NCI-H1436 treated with DMSO at 0.1 percent for 48 hours (cell line): ENCODE results near the gene CEP72.

Experiments used
- DNase-seq: peaks from one replicate; lab custom pipeline; 2025; lab: John Stamatoyannopoulos, UW

The CEP72 gene

GRCh38 chr5:658103-658502 lies 46.0 kb downstream of the CEP72 start:
- no peak for DNase-seq

GRCh38 chr5:659496-660263 lies 47.5 kb downstream of the CEP72 start:
- no peak for DNase-seq

- no peak for DNase-seq
Measured at GRCh38 chr5:660491-661030, 48.4 kb downstream of the CEP72 start.

GRCh38 chr5:661891-662750 lies 50.0 kb downstream of the CEP72 start:
- no peak for DNase-seq

GRCh38 chr5:662751-663435 lies 50.8 kb downstream of the CEP72 start:
- no peak for DNase-seq

- DNase-seq, result no peak
Measured at GRCh38 chr5:663436-664342, 51.5 kb downstream of the CEP72 start.

GRCh38 chr5:664343-664993 lies 52.3 kb downstream of the CEP72 start:
- no peak for DNase-seq

- no peak for DNase-seq
Measured at GRCh38 chr5:664994-665360, 52.8 kb downstream of the CEP72 start.

- DNase-seq, result no peak
Measured at GRCh38 chr5:665541-665955, 53.4 kb downstream of the CEP72 start.

GRCh38 chr5:665956-666711 lies 54.0 kb downstream of the CEP72 start:
- no peak for DNase-seq

- DNase-seq, result no peak
Measured at GRCh38 chr5:666816-667498, 54.8 kb downstream of the CEP72 start.

- DNase-seq, result no peak
Measured at GRCh38 chr5:668283-668995, 56.3 kb downstream of the CEP72 start.

- no peak for DNase-seq
Measured at GRCh38 chr5:669111-669841, 57.1 kb downstream of the CEP72 start.

GRCh38 chr5:669842-670395 lies 57.8 kb downstream of the CEP72 start:
- DNase-seq, result no peak

- DNase-seq, result no peak
Measured at GRCh38 chr5:670396-671270, 58.5 kb downstream of the CEP72 start.

- no peak for DNase-seq
Measured at GRCh38 chr5:671459-672328, 59.6 kb downstream of the CEP72 start.
